Activated CD8-positive, alpha-beta memory T cell treated with anti-CD3 and anti-CD28 coated beads for 4 hours (primary cell): ENCODE data around the gene AQP3.
"Not testable (repeated sequence)": the region's sequence is repeated elsewhere in the genome, so short reads cannot be mapped to it uniquely, and the experiment has no call there.

Experiments used
- DNase-seq, 2 donors: peaks; one replicate each; pipeline ENCODE4 v3.0.0-alpha.2; 2020; ENCODE audit warnings: low read depth in 2 of 2

The AQP3 gene

GRCh38 chr9:33414889-33415500, 32.4 kb downstream of the AQP3 start:
- DNase-seq: no peak

- DNase-seq: no peak
Measured at GRCh38 chr9:33414268-33414667, 33.1 kb downstream of the AQP3 start.

GRCh38 chr9:33408087-33408486, 39.3 kb downstream of the AQP3 start:
- DNase-seq: no peak

- DNase-seq: no peak
Measured at GRCh38 chr9:33407061-33407460, 40.3 kb downstream of the AQP3 start.

GRCh38 chr9:33404788-33405362, 42.5 kb downstream of the AQP3 start:
- no peak for DNase-seq

GRCh38 chr9:33403941-33404787, 43.2 kb downstream of the AQP3 start:
- no peak for DNase-seq

GRCh38 chr9:33402371-33402770, 45.0 kb downstream of the AQP3 start, which contains the start of gene AQP7:
Gene AQP7 (minus strand): TSS chr9:33402568. CDS start chr9:33401262, 1,306 bp downstream.
- DNase-seq: not testable (repeated sequence)

- DNase-seq: not testable (repeated sequence)
Measured at GRCh38 chr9:33401809-33402208, 45.6 kb downstream of the AQP3 start.

- DNase-seq: not testable (repeated sequence)
Measured at GRCh38 chr9:33399047-33399446, 48.3 kb downstream of the AQP3 start.

- DNase-seq: not testable (repeated sequence)
Measured at GRCh38 chr9:33397801-33398200, 49.6 kb downstream of the AQP3 start.

GRCh38 chr9:33395159-33395879, 52.1 kb downstream of the AQP3 start:
- DNase-seq: not testable (repeated sequence)

GRCh38 chr9:33393986-33394385, 53.4 kb downstream of the AQP3 start:
- DNase-seq: not testable (repeated sequence)

GRCh38 chr9:33393581-33393980, 53.8 kb downstream of the AQP3 start:
- DNase-seq: no peak

- not testable (repeated sequence) for DNase-seq
Measured at GRCh38 chr9:33392591-33393021, 54.8 kb downstream of the AQP3 start.
